Liver (tissue), 3 donors: ENCODE measurements around the gene LRRC4B.

Experiments used
- ATF3 ChIP-seq: IDR thresholded peaks from 2 replicates; pipeline ENCODE4 v1.6.1; 2016; ENCODE audit warnings: antibody characterized with exemption
- CTCF ChIP-seq: fragments of 150-350 bp; IDR thresholded peaks from 2 replicates; pipeline ENCODE4 v1.5.1; 2017; ENCODE audit warnings: improper control_type of control experiment, low read depth, low read length; ENCODE audit not compliant: missing input control
- FOXA1 ChIP-seq: IDR thresholded peaks from 2 replicates; pipeline ENCODE4 v1.6.1; 2016; ENCODE audit warnings: antibody characterized with exemption
- JUND ChIP-seq, 2 donors: IDR thresholded peaks; 2 replicates each; pipeline ENCODE4 v1.6.1; 2016; ENCODE audit warnings: antibody characterized with exemption in 2 of 2
- MAX ChIP-seq: IDR thresholded peaks from 2 replicates; pipeline ENCODE4 v1.6.1; 2016; ENCODE audit warnings: antibody characterized with exemption
- REST ChIP-seq: IDR thresholded peaks from 2 replicates; pipeline ENCODE4 v1.6.1; 2016; ENCODE audit warnings: antibody characterized with exemption, mild to moderate bottlenecking
- TAF1 ChIP-seq: conservative IDR thresholded peaks from 2 replicates; pipeline ENCODE4 v1.6.1; 2016; ENCODE audit warnings: antibody characterized with exemption, mild to moderate bottlenecking
- YY1 ChIP-seq: IDR thresholded peaks from 2 replicates; pipeline ENCODE4 v1.6.1; 2016; ENCODE audit warnings: antibody characterized with exemption, mild to moderate bottlenecking
- ZBTB33 ChIP-seq: IDR thresholded peaks from 2 replicates; pipeline ENCODE4 v1.6.1; 2016; ENCODE audit warnings: antibody characterized with exemption
- donor health status: healthy.
- donor health status: healthy.

GRCh38 chr19:50494186-50495019 lies 73.8 kb downstream of the LRRC4B start:
- TF ChIP-seq CTCF (no peak), MAX (no peak), FOXA1 (no peak), JUND (IDR thresholded peaks at IDR 0.05) (no peak), ZBTB33 (no peak), ATF3 (no peak), TAF1 (no peak), REST (no peak), YY1 (no peak)
